A673 (cell line): ENCODE measurements around the gene ADAMTSL2. TPM values are rescaled to one million over a fixed set of nuclear protein-coding genes. Genes with fewer than 3 reads are reported as not detected.

ENCODE experiments used
- Bru-seq: library from RNA; stranded (reverse); fragments of 400-500 nt; gene quantifications from one replicate; lab custom pipeline; 2021; lab: Mats Ljungman, UMichigan
- BruChase-seq, 2 experiments: library from RNA; stranded (reverse); fragments of 400-500 nt; gene quantifications; one replicate each; lab custom pipeline; 2021; lab: Mats Ljungman, UMichigan
- BruUV-seq: library from RNA; stranded (reverse); fragments of 400-500 nt; replicated peaks from 2 replicates; lab custom pipeline; 2021; lab: Mats Ljungman, UMichigan
- CTCF ChIA-PET: fragments of 300-600 bp; sonication (Branson Sonifier 250); formaldehyde crosslinking; loops from one replicate; lab custom pipeline; 2022; ENCODE audit warnings: antibody characterized with exemption; lab: Charles Lee
- POLR2A ChIA-PET: fragments of 300-600 bp; sonication (Branson Sonifier 250); formaldehyde crosslinking; loops from one replicate; lab custom pipeline; 2022; ENCODE audit warnings: antibody characterized with exemption; ENCODE audit not compliant: low non-redundant PET; lab: Charles Lee
- DNase-seq: peaks from one replicate; pipeline ENCODE4 v3.0.0-alpha.2; 2015; ENCODE audit warnings: low spot score
- H3K27ac ChIP-seq: fragments of 200-600 bp; sonication (generic); 2 replicates; pipeline ENCODE4 v1.5.1; 2016; ENCODE audit warnings: mixed run types, low read depth, mild to moderate bottlenecking, mixed read lengths, antibody characterized with exemption, low read length; ENCODE audit not compliant: poor library complexity, severe bottlenecking
- H3K27me3 ChIP-seq: fragments of 200-600 bp; sonication (generic); replicated peaks from 2 replicates; pipeline ENCODE4 v1.6.1; 2017; ENCODE audit warnings: mixed run types, low read depth, mild to moderate bottlenecking, mixed read lengths, antibody characterized with exemption, low read length; ENCODE audit not compliant: insufficient read depth, poor library complexity
- H3K36me3 ChIP-seq: fragments of 200-600 bp; sonication (generic); 2 replicates; pipeline ENCODE4 v1.6.1; 2016; ENCODE audit warnings: mixed run types, mild to moderate bottlenecking, mixed read lengths, antibody characterized with exemption, low read length; ENCODE audit not compliant: insufficient read depth, poor library complexity, severe bottlenecking
- H3K4me1 ChIP-seq: fragments of 200-600 bp; sonication (generic); 2 replicates; pipeline ENCODE4 v1.6.1; 2017; ENCODE audit warnings: mixed run types, mild to moderate bottlenecking, mixed read lengths, antibody characterized with exemption, low read length; ENCODE audit not compliant: insufficient read depth, poor library complexity, severe bottlenecking
- H3K4me3 ChIP-seq: fragments of 200-600 bp; sonication (generic); 2 replicates; pipeline ENCODE4 v1.5.1; 2016; ENCODE audit warnings: low read depth, mixed run types, mild to moderate bottlenecking, mixed read lengths, low read length; ENCODE audit not compliant: poor library complexity, severe bottlenecking
- H3K9me3 ChIP-seq: fragments of 200-600 bp; sonication (generic); 2 replicates; pipeline ENCODE4 v1.6.1; 2016; ENCODE audit warnings: mixed run types, low read depth, mild to moderate bottlenecking, mixed read lengths, antibody characterized with exemption, low read length; ENCODE audit not compliant: poor library complexity, severe bottlenecking
- EZH2 ChIP-seq: fragments of 200-600 bp; sonication (generic); IDR thresholded peaks from 2 replicates; pipeline ENCODE4 v1.6.1; 2017; ENCODE audit warnings: borderline replicate concordance, low read depth, mild to moderate bottlenecking, mixed read lengths, antibody characterized with exemption, low read length; ENCODE audit not compliant: poor library complexity, severe bottlenecking
- intact Hi-C: fragments of 100-400 bp; cut with micrococcal nuclease; formaldehyde crosslinking; loops from one replicate; pipeline ENCODE4 v1.10.0; 2022; ENCODE audit not compliant: unreplicated experiment
- long read RNA-seq: library from polyadenylated mRNA; stranded (forward); transcript quantifications from one replicate; pipeline ENCODE4 v2.0.0, GENCODE V29; 2022
- total RNA-seq: library from RNA; stranded (reverse); gene quantifications from 2 replicates; pipeline ENCODE4 v1.2.3, GENCODE V29; 2021
- TF ChIP-seq, protein P1 (sequence below): fragments of 300-800, 200-600 bp; sonication (generic); conservative IDR thresholded peaks from 2 replicates; pipeline ENCODE4 v1.5.1; 2017; ENCODE audit warnings: low read depth, mild to moderate bottlenecking, antibody characterized with exemption, low read length, moderate library complexity, mixed read lengths

The ADAMTSL2 gene
- total RNA-seq (0.06 TPM in 1 of 2 replicates, not detected in the other), Bru-seq, nascent RNA (percentile 4 among the genes with signal in this experiment), BruChase-seq, experiment 1, labeled RNA remaining after a 2-hour chase (not detected), BruChase-seq, experiment 2, labeled RNA remaining after a 6-hour chase (percentile 4 among the genes with signal in this experiment)
- long read RNA-seq: 0 reads

DNA sequence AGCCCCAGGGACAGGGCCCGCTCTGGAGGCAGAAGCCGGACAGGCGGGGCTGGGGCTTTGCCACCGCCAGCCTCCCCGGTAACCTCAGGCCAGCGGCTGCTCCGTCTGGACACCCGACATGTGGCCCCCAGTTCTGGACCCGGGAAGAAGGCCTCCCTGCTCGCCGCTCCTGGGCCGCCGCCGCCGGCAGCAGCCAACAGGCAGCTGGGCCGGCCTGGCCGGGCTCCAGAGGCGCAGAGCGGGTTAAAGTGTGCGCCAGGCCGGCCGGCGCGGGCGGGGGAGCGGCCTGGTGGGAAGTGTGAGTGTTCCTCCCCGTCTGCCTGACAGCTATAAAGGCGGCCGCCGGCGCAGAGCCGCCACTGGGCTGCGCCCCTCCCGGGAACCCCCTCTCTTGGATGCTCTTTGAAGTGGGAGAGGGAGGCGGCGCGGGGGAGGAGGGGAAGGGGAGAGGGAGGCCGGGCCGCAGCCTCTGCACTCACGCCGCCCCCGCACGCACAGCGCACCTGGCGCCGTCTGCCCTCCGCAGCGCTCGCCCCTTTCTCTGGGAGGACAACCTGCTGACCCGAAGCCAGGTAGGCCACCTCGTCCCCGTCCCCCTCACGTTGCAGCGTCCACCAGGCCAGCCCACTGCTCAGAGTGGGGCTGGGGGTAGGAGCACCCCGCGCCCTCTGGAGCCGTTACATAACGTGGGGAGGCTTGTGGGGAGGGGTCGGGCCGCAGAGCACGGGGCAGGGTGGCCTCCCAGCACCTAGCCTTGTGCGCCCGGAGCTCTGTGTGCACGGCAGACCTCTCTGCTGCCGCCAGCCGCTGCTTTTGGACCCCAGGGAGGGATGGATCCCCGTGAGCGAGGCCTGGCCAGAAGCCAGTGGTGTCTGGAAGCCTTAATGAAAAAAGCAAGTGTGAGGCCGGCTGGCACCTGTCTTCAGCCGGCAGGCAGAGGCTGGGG is at the start of gene ADAMTSL2:
ADAMTSL2 (plus strand) TSS at position 359 of the 946 bp plus-strand sequence. CDS start 2,009 bp downstream, outside the sequence.
- no peaks in the 10 kb centered on the region for H3K36me3 ChIP-seq
- H3K4me3 ChIP-seq: no peak within 1 kb of the TSS
- ChIA-PET CTCF (no interaction called here), POLR2A (no interaction called here)
- TF ChIP-seq, protein P1, sequence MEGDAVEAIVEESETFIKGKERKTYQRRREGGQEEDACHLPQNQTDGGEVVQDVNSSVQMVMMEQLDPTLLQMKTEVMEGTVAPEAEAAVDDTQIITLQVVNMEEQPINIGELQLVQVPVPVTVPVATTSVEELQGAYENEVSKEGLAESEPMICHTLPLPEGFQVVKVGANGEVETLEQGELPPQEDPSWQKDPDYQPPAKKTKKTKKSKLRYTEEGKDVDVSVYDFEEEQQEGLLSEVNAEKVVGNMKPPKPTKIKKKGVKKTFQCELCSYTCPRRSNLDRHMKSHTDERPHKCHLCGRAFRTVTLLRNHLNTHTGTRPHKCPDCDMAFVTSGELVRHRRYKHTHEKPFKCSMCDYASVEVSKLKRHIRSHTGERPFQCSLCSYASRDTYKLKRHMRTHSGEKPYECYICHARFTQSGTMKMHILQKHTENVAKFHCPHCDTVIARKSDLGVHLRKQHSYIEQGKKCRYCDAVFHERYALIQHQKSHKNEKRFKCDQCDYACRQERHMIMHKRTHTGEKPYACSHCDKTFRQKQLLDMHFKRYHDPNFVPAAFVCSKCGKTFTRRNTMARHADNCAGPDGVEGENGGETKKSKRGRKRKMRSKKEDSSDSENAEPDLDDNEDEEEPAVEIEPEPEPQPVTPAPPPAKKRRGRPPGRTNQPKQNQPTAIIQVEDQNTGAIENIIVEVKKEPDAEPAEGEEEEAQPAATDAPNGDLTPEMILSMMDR: no peak
- TF ChIP-seq EZH2: no peak
- no peaks in the 10 kb centered on the region for H3K9me3 ChIP-seq
- intact Hi-C loops: no loop called here
- peak; percentile 33 for DNase-seq
- no peak within 1 kb of the TSS for H3K27ac ChIP-seq
- BruUV-seq: no TSS peak
- H3K4me1 ChIP-seq: peaks cover 5% of the 10 kb centered on the region
- H3K27me3 ChIP-seq: no peaks in the 10 kb centered on the region

DNA sequence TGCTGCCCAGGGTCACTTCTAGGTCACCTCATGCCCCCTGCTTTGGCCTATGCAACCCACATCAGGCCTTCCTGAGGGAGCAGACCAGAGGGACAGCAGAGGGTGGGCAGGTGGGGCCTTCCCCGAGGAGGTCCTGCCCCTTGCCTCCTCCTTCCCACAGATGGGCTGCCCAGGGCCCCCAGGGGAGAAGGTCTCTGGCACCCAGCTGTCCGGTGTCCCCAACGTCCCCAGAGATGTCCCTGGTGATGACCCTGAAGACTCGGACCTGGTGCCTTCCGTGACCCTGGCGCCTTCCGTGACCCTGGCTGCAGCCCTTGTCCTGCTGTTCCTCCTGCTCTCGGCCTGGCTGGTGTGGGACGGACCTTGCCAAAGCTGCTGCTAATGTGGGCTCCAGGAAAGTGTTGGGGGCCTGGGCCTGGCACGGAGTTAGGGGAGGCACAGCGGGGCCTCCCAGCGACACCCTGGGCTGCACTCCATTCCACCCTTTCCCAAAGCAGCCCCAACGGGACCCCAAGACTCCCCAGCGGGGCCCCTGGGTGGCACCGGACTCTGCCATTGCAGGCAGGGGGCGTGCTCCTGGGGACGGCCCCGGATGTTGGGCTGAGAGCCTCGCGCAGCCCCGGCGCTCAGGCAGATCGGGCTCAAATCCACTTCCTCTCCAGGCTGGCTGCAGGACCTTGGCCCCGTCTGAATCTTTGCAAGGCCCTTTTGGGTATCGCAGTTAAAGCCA is 48.8 kb upstream of the ADAMTSL2 start:
- POLR2A ChIA-PET: interaction anchor here (0.6 kb wide), 2 partner anchors 125 to 136 kb away, joined by 3 read pairs; no protein-coding TSS in a partner anchor

More for the DNA sequence above, 48.8 kb upstream of the ADAMTSL2 start:
- Histone ChIP-seq H3K4me1 (peaks cover 4% of the 10 kb centered on the region), H3K36me3 (no peaks in the 10 kb centered on the region), H3K27me3 (no peaks in the 10 kb centered on the region), H3K4me3 (no peak overlapping the region), H3K9me3 (no peaks in the 10 kb centered on the region), H3K27ac (no peak overlapping the region)
- no TSS peak for BruUV-seq
- no peak for TF ChIP-seq EZH2
- TF ChIP-seq, protein P1: no peak
- CTCF ChIA-PET: interaction anchor here (2.2 kb wide), 1 partner anchor 299 kb away, joined by 17 read pairs; no protein-coding TSS in a partner anchor
- intact Hi-C loops: loop anchor here (1.0 to 2.0 kb wide), 4 partner anchors 79 to 463 kb away; no protein-coding TSS in a partner anchor
- DNase-seq: no peak
